GM19099 (cell line): ENCODE results near the gene CDH23.

Experiments
- POLR2A ChIP-seq: IDR thresholded peaks from 3 replicates; pipeline ENCODE4 v1.6.1; 2011; ENCODE audit warnings: low read depth; ENCODE audit not compliant: insufficient read length; ENCODE audit errors: extremely low read depth

Gene CDH23

DNA sequence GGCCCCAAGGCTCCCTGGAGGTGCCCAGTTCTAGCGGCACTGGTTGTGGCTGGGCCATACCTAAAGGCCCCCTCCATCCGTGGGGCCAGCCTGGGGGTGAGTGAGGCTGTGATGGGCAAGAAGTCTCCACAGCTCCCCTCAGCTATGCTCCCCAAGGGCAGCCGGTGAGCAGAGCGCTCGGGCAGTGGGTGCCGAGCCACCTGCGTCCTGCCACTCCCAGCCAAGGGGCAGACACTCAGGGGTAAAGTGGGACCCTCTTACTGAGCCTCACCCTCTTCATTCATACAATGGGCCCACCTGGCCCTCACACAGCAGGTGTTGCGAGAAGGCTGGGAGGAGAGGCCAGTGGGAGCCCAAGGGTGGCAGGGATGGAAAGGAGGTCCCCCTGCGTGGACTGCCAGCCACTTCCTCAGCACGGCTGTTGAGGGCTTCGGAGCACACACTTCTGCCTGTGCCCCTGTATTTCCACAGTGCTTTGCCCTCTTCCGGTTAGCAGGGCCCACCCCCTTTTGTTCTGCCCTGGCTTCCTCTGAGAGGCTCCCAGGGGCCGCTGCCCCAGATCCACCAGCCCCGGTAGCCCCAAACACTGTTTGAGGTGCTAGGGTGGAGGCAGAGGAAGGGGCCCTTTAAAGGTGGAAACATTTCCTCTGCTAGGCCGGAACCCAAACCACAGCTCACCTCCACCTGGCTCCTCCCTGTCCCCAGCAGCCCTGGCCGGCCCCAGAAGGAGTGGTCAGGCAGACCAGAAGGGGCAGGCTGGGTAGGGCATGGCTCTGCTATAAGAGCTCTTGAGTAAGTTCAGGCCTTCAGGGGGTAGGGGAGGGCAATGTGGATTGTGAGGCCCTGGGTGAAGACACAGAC is 339.2 kb downstream of the CDH23 start:
- peak; percentile 15 for TF ChIP-seq POLR2A

DNA sequence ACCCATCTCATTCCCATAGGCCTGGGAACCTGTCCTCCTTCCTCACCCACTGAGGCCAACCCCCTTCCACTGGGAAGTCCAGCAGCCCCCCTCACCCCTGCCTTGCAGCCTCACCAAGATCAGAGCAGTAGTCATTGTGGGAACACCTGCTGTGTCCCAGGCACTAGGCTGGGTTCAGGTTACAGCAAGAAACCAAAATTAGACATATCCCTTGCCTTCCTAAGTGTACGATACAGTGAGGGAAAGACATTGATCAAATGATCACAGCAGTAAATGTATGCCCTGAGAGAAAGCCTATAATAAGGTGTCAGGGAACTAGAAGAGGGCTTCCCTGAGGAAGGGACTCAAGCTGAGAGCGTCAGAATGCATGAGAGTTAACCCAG is 339.8 kb downstream of the CDH23 start:
- no peak for TF ChIP-seq POLR2A

DNA sequence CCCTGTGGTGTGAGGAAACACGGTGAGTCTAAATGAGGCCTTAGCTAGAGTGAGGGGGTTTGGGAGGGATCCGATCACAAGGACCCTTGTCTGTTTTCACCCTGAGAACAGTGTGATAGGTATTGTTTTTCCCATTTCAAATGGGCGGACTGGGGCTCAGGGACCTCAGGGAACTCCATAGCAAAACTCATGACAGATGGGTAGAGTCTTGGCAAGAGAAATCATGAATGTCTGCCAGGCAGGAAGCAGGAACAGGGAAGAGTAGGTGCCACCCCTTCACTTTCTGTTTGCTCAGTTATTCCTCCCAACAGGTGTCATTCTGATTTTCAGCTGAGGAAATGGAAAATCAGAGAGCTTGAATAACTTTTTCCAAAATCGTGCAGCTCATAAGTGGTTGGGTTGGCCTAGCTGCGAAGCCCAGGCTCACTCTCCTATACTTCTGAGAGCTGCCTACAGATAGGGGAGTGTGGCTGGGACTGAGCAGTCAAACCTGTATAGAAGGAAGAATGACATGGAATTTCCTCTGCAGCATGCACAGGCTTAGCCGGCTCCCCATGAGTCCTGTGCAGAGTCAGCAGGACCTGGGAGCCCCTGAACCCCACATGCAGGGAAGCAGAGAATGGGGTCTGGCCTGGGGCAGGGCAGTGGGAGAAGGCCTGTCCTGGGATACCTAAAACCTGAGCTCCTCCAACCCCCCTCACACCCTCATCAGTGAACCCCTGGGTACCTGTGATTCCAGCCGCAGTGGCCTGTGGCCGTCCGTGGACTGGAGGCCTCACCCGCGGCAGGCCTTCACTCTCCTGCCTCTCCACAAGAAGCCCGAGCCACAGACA is 340.5 kb downstream of the CDH23 start:
- TF ChIP-seq POLR2A, result no peak

DNA sequence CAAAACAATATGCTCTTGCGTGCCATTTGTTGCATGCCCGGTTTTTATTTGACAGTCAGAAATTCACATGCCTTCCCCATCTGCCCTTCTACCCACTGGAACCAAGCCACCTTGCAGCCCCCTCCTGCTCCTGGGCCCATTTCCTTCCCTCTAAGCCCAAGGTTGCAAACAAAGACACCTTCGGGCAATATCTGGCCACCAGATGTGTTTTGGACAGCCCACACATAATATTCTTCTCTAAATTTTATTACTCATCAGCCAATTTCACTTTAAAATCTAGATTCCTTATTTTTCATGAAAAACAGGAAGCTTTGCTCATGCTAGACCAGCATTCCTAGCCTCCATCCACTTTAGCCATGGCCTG is 341.1 kb downstream of the CDH23 start:
- no peak for TF ChIP-seq POLR2A

DNA sequence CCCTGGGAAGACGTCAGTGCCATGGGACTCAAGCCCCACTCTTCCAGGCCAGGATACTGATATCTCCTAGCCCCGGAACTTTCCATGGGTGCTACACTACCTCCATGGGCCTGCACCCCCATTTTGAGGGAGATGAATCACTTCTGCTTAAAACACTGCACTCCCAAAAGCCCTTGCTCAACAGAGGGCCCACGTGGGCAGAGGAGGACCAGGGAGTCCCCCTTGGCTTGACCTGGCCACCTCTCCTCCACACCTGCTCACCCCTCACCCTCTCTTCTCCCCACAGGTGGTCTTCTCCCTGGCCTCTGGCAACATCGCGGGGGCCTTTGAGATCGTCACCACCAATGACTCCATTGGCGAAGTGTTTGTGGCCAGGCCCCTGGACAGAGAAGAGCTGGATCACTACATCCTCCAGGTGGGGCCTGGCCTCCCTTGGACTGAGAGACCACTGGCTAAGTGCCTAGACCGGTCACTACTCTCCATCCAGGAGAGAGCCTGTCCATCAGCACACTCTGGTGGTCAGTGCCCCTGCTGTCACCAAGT is 342.7 kb downstream of the CDH23 start:
- TF ChIP-seq POLR2A, result no peak

DNA sequence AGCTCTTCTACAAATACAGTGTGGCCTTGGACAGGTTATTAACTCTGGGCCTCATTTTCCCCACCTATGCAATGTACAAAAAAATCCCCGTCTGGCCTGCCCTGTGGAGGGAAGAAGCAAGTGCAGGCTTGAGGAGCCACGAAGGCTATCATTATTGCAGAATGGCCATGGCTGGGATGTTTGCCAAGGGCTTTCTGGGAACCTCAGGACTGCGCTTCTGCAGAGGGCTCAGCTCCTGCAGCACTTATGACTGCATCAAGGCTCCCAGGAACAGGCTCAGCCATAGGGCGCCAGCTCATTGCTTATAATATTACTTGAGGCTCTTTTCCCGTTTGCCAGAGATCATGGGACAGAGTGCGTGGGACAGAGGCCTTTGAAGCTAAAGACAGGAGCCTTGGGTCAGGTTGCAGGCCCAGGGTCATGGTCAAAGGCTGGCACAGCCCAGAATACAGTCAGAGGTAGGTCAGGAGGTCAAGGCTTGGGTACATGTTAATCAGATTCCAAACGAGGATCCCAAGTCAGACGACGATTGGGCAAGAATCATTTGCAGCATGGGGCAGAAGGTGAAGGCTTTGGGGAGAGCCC is 343.4 kb downstream of the CDH23 start:
- TF ChIP-seq POLR2A, result no peak

DNA sequence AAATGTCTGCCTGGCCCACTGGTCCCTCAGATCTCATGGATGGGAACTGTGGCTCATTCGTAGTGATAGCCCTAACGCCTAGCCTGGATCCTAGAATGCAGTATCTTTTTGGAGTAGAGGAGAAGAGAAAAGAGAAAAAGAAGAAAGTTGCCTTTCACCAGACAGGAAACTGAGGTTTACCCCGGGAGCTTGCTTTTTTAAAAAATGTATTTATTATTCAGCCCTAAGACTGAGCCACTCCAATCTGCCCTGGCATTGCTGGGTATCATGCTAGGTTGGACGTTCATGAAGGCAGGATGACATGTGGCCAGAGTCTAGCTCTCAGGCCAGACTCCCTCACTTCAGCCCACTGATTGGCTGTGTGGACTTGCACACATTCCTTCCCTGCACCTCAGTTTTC is 344.3 kb downstream of the CDH23 start:
- no peak for TF ChIP-seq POLR2A

DNA sequence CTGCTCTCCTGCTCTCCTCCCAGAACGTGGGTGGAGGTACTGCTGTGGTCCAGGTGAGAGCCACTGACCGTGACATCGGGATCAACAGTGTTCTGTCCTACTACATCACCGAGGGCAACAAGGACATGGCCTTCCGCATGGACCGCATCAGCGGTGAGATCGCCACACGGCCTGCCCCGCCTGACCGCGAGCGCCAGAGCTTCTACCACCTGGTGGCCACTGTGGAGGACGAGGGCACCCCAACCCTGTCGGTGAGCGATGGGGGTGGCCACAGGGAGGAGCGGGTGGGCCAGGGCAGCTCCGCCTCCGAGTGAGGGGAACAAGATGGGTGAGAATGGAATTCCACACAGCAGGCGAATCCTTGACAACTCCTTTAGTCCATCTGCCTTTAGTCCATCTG is 345.0 kb downstream of the CDH23 start:
- no peak for TF ChIP-seq POLR2A

DNA sequence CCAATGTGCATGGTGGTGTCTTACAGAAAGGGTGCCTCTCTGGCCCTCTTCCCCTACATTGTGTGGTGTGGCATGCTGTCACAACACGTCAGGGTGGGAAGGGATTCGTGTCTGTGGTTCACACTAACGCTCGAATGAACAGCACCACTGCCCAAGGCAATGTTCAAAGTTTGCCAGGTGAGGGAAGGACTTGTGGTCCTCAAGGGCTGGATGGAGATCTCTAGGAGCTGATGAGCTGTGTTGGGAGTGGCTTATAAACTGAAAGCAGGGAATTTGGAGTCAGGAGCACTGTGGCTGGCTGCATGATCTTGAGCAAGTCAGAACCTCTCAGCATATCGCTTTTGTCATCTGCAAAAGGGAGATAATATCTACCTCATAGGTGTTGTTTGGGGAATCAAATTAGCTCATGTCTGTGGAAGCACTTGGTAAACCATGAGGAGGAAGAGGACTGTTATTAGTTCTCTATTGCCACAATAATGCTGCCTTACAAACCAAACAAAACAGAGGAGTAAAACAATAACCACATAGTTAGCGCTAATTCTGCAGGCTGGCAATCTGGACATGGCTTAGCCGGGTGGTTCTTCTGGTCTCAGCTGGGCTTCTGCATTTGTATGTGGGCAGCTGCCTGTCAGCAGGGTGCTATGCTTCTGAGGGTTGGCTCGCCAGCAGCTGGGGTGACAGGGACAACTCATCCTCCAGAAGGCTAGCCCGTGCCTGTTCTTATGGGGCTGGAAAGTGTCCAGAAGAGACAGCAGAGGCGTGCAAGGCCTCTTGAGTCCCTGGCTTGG is 345.8 kb downstream of the CDH23 start:
- no peak for TF ChIP-seq POLR2A

DNA sequence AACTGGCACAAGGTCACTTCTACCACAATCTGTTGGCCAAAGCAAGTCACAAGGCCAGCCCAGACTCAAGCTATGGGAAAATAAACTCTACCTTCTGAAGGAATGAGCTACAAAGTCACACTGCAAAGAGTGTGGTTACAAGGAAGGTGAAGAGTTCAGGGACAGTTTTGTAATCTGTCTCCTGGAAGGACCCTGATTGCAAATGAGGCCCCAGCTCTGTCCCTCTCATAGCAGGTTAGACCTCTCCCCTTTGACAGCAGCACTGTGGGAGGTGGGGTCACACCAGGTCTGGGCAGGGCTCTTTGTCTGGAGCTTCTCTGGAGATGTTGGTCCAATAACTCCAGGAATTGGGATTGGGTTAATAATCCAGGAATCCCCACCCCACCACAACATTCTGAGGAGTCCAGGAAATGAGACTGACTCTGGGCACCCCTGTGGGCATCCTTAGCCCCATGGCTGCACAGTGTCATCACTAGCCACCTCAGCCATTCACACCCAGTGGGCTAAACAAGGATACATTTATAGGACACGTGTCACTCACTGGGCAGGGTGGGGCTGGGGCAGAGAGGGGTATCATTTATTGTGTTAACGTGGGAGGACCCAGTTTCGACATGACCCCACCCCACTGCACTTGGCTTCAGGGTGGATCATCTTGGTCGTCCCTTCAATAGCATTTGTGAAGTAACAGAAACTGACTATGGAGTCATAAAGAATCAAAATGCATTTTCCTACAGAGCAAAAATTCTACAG is 346.5 kb downstream of the CDH23 start:
- TF ChIP-seq POLR2A, result no peak

DNA sequence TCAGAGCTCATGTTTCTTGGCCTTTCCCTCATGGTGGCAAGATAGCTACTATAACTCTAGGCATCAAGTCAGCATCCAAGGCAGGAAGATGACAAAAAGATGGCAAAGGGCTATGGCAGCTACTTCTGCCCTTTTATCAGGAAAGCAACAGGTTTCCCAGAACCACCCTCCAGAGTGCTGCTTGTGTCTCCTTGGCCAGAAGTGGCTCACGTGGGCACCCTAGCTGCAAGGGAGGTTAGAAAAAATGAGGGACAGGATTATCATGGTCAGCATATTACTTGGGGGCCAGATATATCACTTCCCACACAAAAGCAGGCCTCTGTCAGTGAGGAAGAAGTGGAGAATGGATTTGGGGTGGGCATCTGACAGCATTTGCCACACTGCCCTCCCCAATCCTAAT is 347.1 kb downstream of the CDH23 start:
- TF ChIP-seq POLR2A, result no peak

DNA sequence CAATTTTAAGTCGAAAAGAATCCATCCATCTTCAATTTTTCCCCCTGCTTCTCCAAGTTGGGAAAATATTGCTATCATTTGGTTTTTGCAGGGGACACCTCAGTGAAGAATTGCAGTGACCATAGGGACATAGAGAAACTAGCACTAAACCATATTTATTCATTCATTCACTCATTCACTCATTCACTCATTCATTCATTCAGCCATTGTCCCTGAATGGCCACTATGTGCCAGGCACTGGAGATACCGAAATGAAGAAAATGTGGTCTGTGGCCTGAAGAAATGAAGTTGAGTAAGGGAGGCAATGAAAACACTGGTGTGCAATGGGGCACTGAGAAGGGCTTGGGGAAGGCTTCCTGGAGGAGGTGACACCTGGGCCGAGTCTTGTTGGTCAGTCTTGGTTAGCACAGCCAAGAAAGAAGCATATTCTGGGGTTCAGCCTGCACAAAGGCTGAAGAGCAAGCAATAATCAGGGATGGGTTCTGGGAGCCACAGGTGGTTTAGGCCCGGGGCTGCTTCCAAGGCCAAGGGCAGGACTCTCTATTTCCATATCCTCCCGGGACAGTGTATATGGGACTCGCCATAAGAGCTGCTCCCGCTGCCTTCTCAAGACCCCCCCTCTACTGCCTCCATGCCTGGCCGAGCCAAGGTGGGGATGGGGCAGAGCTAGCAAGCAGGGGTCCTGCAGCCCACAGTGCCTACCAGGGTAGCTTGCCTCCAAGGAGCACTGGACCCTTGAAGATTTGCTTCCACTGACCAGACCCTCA is 348.4 kb downstream of the CDH23 start:
- no peak for TF ChIP-seq POLR2A

DNA sequence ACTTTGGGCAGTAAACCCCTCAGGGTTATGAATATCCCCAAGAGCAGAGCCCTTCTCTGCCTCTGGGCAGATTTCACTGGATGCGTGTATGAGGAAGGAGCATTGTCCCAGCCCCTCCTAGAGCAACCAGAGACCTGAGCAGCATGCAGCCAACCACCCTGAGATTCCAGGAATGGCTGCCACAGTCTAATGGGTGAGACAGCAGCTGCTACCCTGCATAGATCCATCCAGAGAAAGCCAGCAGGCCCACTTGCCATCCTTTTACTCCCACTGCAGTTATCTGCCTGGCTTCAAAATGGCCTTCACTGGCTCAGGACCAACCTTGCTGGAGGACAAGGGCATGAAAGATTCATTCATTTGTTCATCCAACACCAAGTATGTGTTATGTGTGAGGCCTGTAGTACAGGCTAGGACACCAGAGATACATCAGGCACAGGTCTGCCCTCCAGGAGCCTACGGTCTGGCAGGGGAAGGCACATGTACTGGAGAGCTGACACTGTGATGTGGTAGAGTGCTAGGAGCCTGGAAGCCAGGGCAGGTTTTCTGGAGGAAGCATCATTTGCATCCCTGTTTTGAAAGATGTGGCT is 349.0 kb downstream of the CDH23 start:
- TF ChIP-seq POLR2A, result no peak
